Measurements from ENCODE around the gene FAM110A.

DNA sequence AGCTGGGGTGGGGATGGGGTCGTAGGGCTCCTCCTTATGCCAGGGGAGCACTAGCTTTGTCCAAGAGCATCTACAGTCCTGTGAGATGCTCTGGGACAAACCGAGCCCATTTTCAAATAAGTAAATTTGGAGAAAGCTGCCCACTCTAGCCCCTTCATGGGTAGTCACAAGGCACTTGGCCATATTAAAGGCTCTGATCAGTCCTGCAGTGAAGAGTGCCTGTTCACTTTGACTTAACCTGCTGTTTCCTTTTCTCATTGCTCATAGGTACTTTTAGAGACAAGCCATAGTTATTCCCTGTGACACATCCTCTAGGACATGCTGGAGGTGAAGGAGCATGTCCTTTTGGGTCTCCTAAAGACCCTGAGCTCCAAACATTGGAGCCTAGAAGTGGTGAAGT, 38.4 kb downstream of the FAM110A start:
- TF ChIP-seq POLR2A (IDR thresholded peaks at IDR 0.05; ENCODE audit: low read depth, low read length) (no peak), POLR2AphosphoS5 (IDR thresholded peaks at IDR 0.05; ENCODE audit: low read depth, low read length) (no peak)
